Measurements from ENCODE around the gene SAMHD1.

Gene SAMHD1

GRCh38 chr20:36873498-36874189 is 77.9 kb downstream of the SAMHD1 start:
- Histone ChIP-seq H3K36me3 (no peaks in the 10 kb centered on the region), H3K27me3 (no peaks in the 10 kb centered on the region), H3K27ac (no peak overlapping the region), H3K9me3 (no peaks in the 10 kb centered on the region), H3K4me3 (no peak overlapping the region), H3K4me1 (no peaks in the 10 kb centered on the region)
- TF ChIP-seq CTCF (IDR thresholded peaks at IDR 0.05), result no peak
- DNase-seq, result no peak
- intact Hi-C loops (cut with DNase I; ENCODE audit: low total_unique reads), result no loop called here

- no peak for DNase-seq
- Histone ChIP-seq H3K27me3 (no peaks in the 10 kb centered on the region), H3K4me1 (no peaks in the 10 kb centered on the region), H3K9me3 (no peaks in the 10 kb centered on the region), H3K36me3 (no peaks in the 10 kb centered on the region), H3K27ac (no peak overlapping the region), H3K4me3 (no peak overlapping the region)
- intact Hi-C loops (cut with DNase I; ENCODE audit: low total_unique reads), result no loop called here
- TF ChIP-seq CTCF (IDR thresholded peaks at IDR 0.05), result no peak
Observed at GRCh38 chr20:36872852-36873251, 78.7 kb downstream of the SAMHD1 start.

GRCh38 chr20:36871640-36872570 is 79.6 kb downstream of the SAMHD1 start:
- H3K36me3 ChIP-seq, result no peaks in the 10 kb centered on the region
- intact Hi-C loops (cut with DNase I; ENCODE audit: low total_unique reads), result no loop called here
- DNase-seq, result no peak
- no peak overlapping the region for H3K27ac ChIP-seq
- no peak overlapping the region for H3K4me3 ChIP-seq
- H3K27me3 ChIP-seq, result no peaks in the 10 kb centered on the region
- no peaks in the 10 kb centered on the region for H3K9me3 ChIP-seq
- TF ChIP-seq CTCF (IDR thresholded peaks at IDR 0.05), result no peak
- H3K4me1 ChIP-seq, result no peaks in the 10 kb centered on the region

GRCh38 chr20:36866681-36867495 is 84.6 kb downstream of the SAMHD1 start:
- DNase-seq, result no peak
- no peak overlapping the region for H3K27ac ChIP-seq
- no peak overlapping the region for H3K4me3 ChIP-seq
- H3K9me3 ChIP-seq, result no peaks in the 10 kb centered on the region
- H3K4me1 ChIP-seq, result peaks cover 0 to 16% (median 10%) of the 10 kb centered on the region in 4 donors
- H3K36me3 ChIP-seq, result no peaks in the 10 kb centered on the region
- TF ChIP-seq CTCF (IDR thresholded peaks at IDR 0.05), result no peak
- intact Hi-C loops (cut with DNase I; ENCODE audit: low total_unique reads), result loop anchor here (2.0 to 10.0 kb wide), 2 partner anchors 20 to 52 kb away; no protein-coding TSS in a partner anchor
- H3K27me3 ChIP-seq, result no peaks in the 10 kb centered on the region

GRCh38 chr20:36866164-36866563 is 85.3 kb downstream of the SAMHD1 start:
- no peak overlapping the region for H3K27ac ChIP-seq
- H3K36me3 ChIP-seq, result no peaks in the 10 kb centered on the region
- peaks cover 0 to 23% (median 17%) of the 10 kb centered on the region in 4 donors for H3K4me1 ChIP-seq
- TF ChIP-seq CTCF (IDR thresholded peaks at IDR 0.05), result no peak
- no peaks in the 10 kb centered on the region for H3K27me3 ChIP-seq
- intact Hi-C loops (cut with DNase I; ENCODE audit: low total_unique reads), result loop anchor here (2.0 to 10.0 kb wide), 2 partner anchors 21 to 51 kb away; no protein-coding TSS in a partner anchor
- no peak overlapping the region for H3K4me3 ChIP-seq
- H3K9me3 ChIP-seq, result no peaks in the 10 kb centered on the region
- DNase-seq, result no peak

Measured in tibial artery (tissue), 4 donors.